Cardiac muscle cell (in vitro differentiated cells and primary cell): ENCODE results near the gene GAPVD1. TPM values are rescaled to one million over a fixed set of nuclear protein-coding genes. Genes with fewer than 3 reads are reported as not detected.
A peak's percentile ranks its signal among the peaks of the same experiment; 100 is the strongest.
"Not testable (repeated sequence)": the region's sequence is repeated elsewhere in the genome, so short reads cannot be mapped to it uniquely, and the experiment has no call there.

ENCODE experiments used
- DNase-seq, 2 donors: peaks; one replicate each; pipeline versions ENCODE4 v3.0.0 to v3.0.0-alpha.2; 2010 to 2017; ENCODE audit warnings: low read depth in 1 of 2, low spot score in 1 of 2
- H3K27ac ChIP-seq: fragments of 200-600 bp; sonication (generic); 2 replicates; pipeline ENCODE4 v1.5.1; 2016
- H3K27me3 ChIP-seq: fragments of 200-600 bp; sonication (generic); 2 replicates; pipeline ENCODE4 v1.6.0; 2016; ENCODE audit warnings: control low read depth
- H3K36me3 ChIP-seq: fragments of 200-600 bp; sonication (generic); 2 replicates; pipeline ENCODE4 v1.5.1; 2016; ENCODE audit warnings: control low read depth
- H3K4me1 ChIP-seq: fragments of 200-600 bp; sonication (generic); 2 replicates; pipeline ENCODE4 v1.8.1; 2017; ENCODE audit warnings: low read depth, mild to moderate bottlenecking, mixed run types
- H3K4me3 ChIP-seq: fragments of 200-600 bp; sonication (generic); 2 replicates; pipeline ENCODE4 v1.5.1; 2016; ENCODE audit warnings: mild to moderate bottlenecking
- H3K9me3 ChIP-seq: fragments of 200-600 bp; sonication (generic); 2 replicates; pipeline ENCODE4 v1.5.1; 2017; ENCODE audit warnings: low read depth, mild to moderate bottlenecking, control low read depth
- CTCF ChIP-seq: IDR thresholded peaks from 2 replicates; pipeline ENCODE4 v1.5.1; 2012; ENCODE audit warnings: low read depth, mild to moderate bottlenecking, low read length
- polyA plus RNA-seq: library from polyadenylated mRNA; unstranded; fragments of >200 nt; fragmentation: Nextera tagmentation; extraction: Ambion mirVana; gene quantifications from 2 replicates; pipeline ENCODE4 v1.2.1, GENCODE V29; 2016
- total RNA-seq: library from RNA; depleted of rRNA; stranded (reverse); fragments of >200 nt; gene quantifications from 2 replicates; pipeline ENCODE4 v1.2.3, GENCODE V29; 2016

GAPVD1 gene
- total and polyA plus RNA-seq, 2 experiments from 2014 or later = 34.2 to 39.3 TPM

- peak in 1 of 2 donors; percentile 93 for DNase-seq
- H3K27ac ChIP-seq = peak overlapping the region; percentile 65
- no peak for TF ChIP-seq CTCF
These were observed 27.9 kb upstream of the GAPVD1 start for GRCh38 chr9:125233678-125234077.

DNA sequence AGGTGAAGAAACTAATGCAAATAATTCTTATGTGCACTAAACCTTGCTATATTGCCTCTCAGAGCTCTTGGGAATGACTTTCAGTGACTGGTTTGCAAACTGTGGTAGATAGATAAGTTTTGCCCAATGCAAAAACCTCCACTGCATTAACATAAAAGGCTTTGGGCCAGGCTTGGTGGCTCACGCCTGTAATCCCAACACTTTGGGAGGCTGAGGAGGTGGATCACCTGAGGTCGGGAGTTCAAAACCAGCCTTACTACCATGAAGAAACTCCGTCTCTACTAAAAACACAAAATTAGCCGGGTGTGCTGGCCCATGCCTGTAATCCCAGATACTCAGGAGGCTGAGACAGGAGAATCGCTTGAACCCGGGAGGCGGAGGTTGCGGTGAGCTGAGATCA, 27.5 kb upstream of the GAPVD1 start:
- not testable (repeated sequence) for H3K9me3 ChIP-seq, DNase-seq, H3K27me3 ChIP-seq, H3K4me3 ChIP-seq
- peaks cover 31% of the 10 kb centered on the region for H3K4me1 ChIP-seq
- peaks cover 37% of the 10 kb centered on the region for H3K36me3 ChIP-seq
- peak overlapping the region; percentile 65 for H3K27ac ChIP-seq

More at GRCh38 chr9:125233678-125234077, 27.9 kb upstream of the GAPVD1 start:
- H3K36me3 ChIP-seq = peaks cover 33% of the 10 kb centered on the region
- no peak overlapping the region for H3K4me3 ChIP-seq
- no peaks in the 10 kb centered on the region for H3K27me3 ChIP-seq
- H3K9me3 ChIP-seq = no peaks in the 10 kb centered on the region
- H3K4me1 ChIP-seq = peaks cover 30% of the 10 kb centered on the region

- Histone ChIP-seq H3K27me3 (no peaks in the 10 kb centered on the region), H3K27ac (peak overlapping the region; percentile 34), H3K4me3 (peak overlapping the region; percentile 16), H3K9me3 (no peaks in the 10 kb centered on the region), H3K4me1 (peaks cover 40% of the 10 kb centered on the region), H3K36me3 (peaks cover 40% of the 10 kb centered on the region)
- DNase-seq = no peak
- TF ChIP-seq CTCF = no peak
These were observed 25.7 kb upstream of the GAPVD1 start for GRCh38 chr9:125235804-125236519.

- peak overlapping the region; percentile 16 for H3K4me3 ChIP-seq
- not testable (repeated sequence) for H3K27me3 ChIP-seq, DNase-seq, H3K9me3 ChIP-seq
- H3K4me1 ChIP-seq = peaks cover 40% of the 10 kb centered on the region
- H3K36me3 ChIP-seq = peaks cover 40% of the 10 kb centered on the region
- H3K27ac ChIP-seq = peak overlapping the region; percentile 34
These were observed 25.0 kb upstream of the GAPVD1 start for GRCh38 chr9:125236520-125237159.

DNA sequence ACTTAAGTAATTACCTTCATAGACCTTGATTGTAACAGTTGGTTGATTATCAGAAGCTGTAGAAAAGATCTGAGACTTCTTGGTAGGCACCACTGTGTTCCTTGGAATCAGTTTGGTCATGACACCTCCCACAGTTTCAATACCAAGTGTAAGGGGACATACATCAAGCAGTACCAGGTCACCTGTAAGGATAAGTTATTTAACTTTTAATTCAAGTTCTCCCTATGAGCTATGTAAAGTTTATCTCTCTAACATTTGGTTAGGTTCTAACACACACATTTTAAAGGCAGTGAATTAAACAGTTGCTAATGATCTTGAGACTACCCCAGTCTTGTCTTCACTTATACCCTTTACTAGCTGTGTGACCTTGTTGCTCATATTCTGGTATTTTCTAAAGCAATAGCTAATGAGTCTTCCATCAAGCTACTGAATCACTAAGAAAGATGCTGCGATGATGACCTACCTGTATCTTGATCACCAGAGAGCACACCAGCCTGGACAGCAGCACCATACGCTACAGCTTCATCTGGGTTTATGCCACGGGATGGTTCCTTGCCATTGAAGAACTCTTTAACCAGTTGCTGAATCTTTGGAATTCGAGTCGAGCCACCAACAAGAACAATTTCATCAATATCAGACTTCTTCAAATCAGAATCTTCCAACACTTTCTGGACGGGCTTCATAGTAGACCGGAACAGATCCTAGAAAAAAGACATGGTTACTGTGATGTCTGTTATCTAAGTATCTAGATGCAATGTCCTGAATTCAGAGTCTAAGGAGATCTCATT, 23.3 kb upstream of the GAPVD1 start:
- Histone ChIP-seq H3K4me1 (peaks cover 40% of the 10 kb centered on the region), H3K36me3 (peaks cover 40% of the 10 kb centered on the region), H3K27ac (peak overlapping the region; percentile 11), H3K27me3 (no peaks in the 10 kb centered on the region), H3K9me3 (no peaks in the 10 kb centered on the region), H3K4me3 (peak overlapping the region; percentile 69)
- DNase-seq = no peak
- TF ChIP-seq CTCF = no peak

DNA sequence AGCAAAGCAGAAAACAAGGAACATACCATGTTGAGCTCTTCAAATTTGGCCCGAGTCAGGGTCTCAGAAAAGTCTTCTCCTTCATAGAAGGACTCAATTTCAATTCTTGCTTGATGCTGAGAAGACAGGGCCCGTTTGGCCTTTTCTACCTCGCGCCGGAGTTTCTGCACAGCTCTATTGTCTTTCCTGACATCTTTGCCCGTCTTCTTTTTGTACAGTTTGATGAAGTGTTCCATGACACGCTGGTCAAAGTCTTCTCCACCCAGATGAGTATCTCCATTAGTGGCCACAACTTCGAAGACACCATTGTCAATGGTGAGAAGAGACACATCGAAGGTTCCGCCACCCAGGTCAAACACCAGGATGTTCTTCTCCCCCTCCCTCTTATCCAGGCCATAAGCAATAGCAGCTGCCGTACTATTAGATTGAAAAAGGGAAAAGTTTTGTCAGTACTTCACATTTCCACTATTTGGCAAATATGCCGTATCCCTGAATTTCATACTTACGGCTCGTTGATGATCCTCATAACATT, 22.6 kb upstream of the GAPVD1 start:
- DNase-seq = no peak
- peaks cover 40% of the 10 kb centered on the region for H3K36me3 ChIP-seq
- no peak for TF ChIP-seq CTCF

More for the DNA sequence above, 22.6 kb upstream of the GAPVD1 start:
- H3K4me3 ChIP-seq = peak overlapping the region; percentile 69
- H3K4me1 ChIP-seq = peaks cover 40% of the 10 kb centered on the region
- H3K27me3 ChIP-seq = no peaks in the 10 kb centered on the region
- no peaks in the 10 kb centered on the region for H3K9me3 ChIP-seq
- H3K27ac ChIP-seq = no peak overlapping the region
